GM12878 (cell line): ENCODE measurements around the gene GTF2A1.

Experiments
- CTCF ChIP-seq, 3 experiments: IDR thresholded peaks in 2 of 3; conservative IDR thresholded peaks in 1 of 3; 2 replicates each; pipeline ENCODE4 v1.5.1; 2011; ENCODE audit warnings: low read depth in 3 of 3, low read length in 3 of 3, mild to moderate bottlenecking in 3 of 3, control low read depth in 2 of 3, moderate library complexity in 2 of 3, inconsistent platforms in 1 of 3, mixed read lengths in 1 of 3; ENCODE audit not compliant: control insufficient read depth in 2 of 3, insufficient read depth in 1 of 3; ENCODE audit errors: extremely low read depth in 1 of 3
- HDGF ChIP-seq: fragments of 450-650 bp; IDR thresholded peaks from 2 replicates; pipeline ENCODE4 v1.6.1; 2016; ENCODE audit warnings: antibody characterized with exemption
- KAT2A ChIP-seq: conservative IDR thresholded peaks from 2 replicates; pipeline ENCODE4 v1.6.1; 2011; ENCODE audit warnings: low read depth, low read length; ENCODE audit not compliant: control insufficient read depth
- MXI1 ChIP-seq: fragments of 150-350 bp; IDR thresholded peaks from 2 replicates; pipeline ENCODE4 v1.6.1; 2011; ENCODE audit warnings: low read depth, mild to moderate bottlenecking, inconsistent platforms, low read length, improper control_type of control experiment
- MYC ChIP-seq: IDR thresholded peaks from 2 replicates; pipeline ENCODE4 v1.6.1; 2011; ENCODE audit warnings: mild to moderate bottlenecking, low read length, moderate library complexity, inconsistent platforms; ENCODE audit not compliant: insufficient read depth, insufficient replicate concordance, insufficient read length, severe bottlenecking
- POLR2A ChIP-seq: IDR thresholded peaks from 2 replicates; pipeline ENCODE4 v1.6.1; 2011; ENCODE audit warnings: low read depth, mild to moderate bottlenecking, low read length
- POLR2AphosphoS2 ChIP-seq: IDR thresholded peaks from 2 replicates; pipeline ENCODE4 v1.6.1; 2011; ENCODE audit warnings: low read depth, mild to moderate bottlenecking, low read length, improper control_type of control experiment, moderate library complexity
- REST ChIP-seq: IDR thresholded peaks from 2 replicates; pipeline ENCODE4 v1.6.1; 2012; ENCODE audit warnings: mild to moderate bottlenecking, low read depth, low read length
- SIX5 ChIP-seq: IDR thresholded peaks from 2 replicates; pipeline ENCODE4 v1.6.1; 2011; ENCODE audit warnings: mild to moderate bottlenecking, low read depth, low read length, moderate library complexity; ENCODE audit not compliant: severe bottlenecking
- SMC3 ChIP-seq: IDR thresholded peaks from 2 replicates; pipeline ENCODE4 v1.6.1; 2011; ENCODE audit warnings: low read length, improper control_type of control experiment, borderline replicate concordance
- ZNF217 ChIP-seq: fragments of 450-650 bp; IDR thresholded peaks from 2 replicates; pipeline ENCODE4 v1.6.1; 2017; ENCODE audit warnings: antibody characterized with exemption, mild to moderate bottlenecking

- TF ChIP-seq MYC (no peak), POLR2A (no peak), ZNF217 (no peak), CTCF (IDR thresholded peaks at IDR 0.05 in 2 of 3, conservative IDR thresholded peaks at IDR 0.05 in 1 of 3; ENCODE audit: control insufficient read depth in 2 of 3, extremely low read depth in 1 of 3, insufficient read depth in 1 of 3, low read depth in 3 of 3, low read length in 3 of 3) (peak; percentile 36 to 54 (median 41); a peak in 5 of 6 replicates), REST (no peak), SMC3 (peak; percentile 22; the same call in 1 of the 2 replicates), MXI1 (no peak), POLR2AphosphoS2 (no peak), SIX5 (no peak), HDGF (no peak), KAT2A (no peak)
Measured at GRCh38 chr14:81211844-81212243, 8.9 kb downstream of the GTF2A1 start.
